ENCODE data around the gene EPHA6. TPM values are rescaled to one million over a fixed set of nuclear protein-coding genes. Genes with fewer than 3 reads are reported as not detected.

Gene EPHA6
- total and polyA plus RNA-seq, 12 donors, result 0.21 to 0.88 (median 0.59) TPM; not detected in 3

GRCh38 chr3:97235179-97235578 is 420.8 kb downstream of the EPHA6 start:
- DNase-seq (no peak), ATAC-seq (no peak)
- no peak overlapping the region for H3K4me3 ChIP-seq
- no peaks in the 10 kb centered on the region for H3K27me3 ChIP-seq
- H3K4me1 ChIP-seq, result no peaks in the 10 kb centered on the region
- no peak overlapping the region for H3K27ac ChIP-seq
- intact Hi-C loops (cut with DNase I), result no loop called here
- peaks cover 0 to 6% (median 0%) of the 10 kb centered on the region in 11 donors for H3K9me3 ChIP-seq
- H3K36me3 ChIP-seq, result no peaks in the 10 kb centered on the region
- TF ChIP-seq CTCF (IDR thresholded peaks at IDR 0.05), result no peak

DNA sequence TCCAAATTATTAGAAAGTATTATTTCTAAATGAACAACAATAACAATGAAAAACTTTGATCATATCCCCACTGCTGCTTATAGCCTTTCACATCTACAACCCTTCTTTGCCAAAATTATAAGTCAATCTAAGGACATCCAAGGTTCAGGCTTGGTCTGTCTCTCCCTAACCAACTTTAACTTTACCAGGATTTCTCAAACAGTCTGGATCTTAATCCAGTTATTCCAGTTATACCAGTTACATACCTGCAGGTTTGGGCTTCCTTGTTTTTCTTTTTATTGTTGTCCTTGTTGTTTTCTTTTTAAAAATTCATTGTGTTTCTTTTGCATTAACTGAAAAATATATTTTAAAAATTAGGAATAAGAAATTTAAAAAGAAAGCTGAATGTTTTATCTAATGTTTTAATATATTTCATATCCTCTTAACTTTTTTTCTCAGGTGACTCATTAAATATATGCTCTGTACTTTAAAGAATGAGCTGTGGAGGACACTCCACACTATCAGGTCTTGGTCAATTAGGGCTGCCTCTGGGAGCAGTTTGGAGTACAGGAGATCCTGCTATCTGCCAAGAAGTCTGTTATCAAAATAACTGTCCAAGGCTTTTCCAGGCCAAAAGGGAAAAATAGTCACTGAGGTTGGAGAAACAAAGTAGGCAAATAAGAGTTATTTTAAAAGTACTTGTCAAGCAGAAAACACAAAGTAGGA is 421.4 kb downstream of the EPHA6 start:
- intact Hi-C loops (cut with DNase I), result no loop called here
- no peak overlapping the region for H3K27ac ChIP-seq
- H3K36me3 ChIP-seq, result no peaks in the 10 kb centered on the region
- peaks cover 0 to 4% (median 0%) of the 10 kb centered on the region in 11 donors for H3K9me3 ChIP-seq
- H3K27me3 ChIP-seq, result no peaks in the 10 kb centered on the region
- no peak overlapping the region for H3K4me3 ChIP-seq
- no peak for TF ChIP-seq CTCF (IDR thresholded peaks at IDR 0.05)
- ATAC-seq (no peak), DNase-seq (no peak)
- no peaks in the 10 kb centered on the region for H3K4me1 ChIP-seq

DNA sequence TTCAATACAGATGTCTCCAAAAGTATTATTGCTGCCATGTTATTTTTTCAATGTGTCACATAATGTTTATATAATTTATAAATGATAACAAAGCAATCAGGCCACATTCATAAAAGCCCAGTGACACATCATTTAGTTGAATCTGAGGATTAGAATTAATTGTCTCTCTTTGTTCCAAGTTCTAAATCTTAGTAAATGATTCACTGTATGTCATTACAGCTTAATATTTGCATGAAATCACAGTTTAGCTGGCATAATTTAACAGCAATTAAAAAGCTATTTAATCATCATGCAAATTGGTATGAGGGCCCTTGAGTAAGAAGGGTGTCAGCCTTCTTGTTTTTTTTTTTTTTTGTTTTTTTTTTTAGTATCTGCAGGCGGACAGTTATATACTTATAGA is 427.0 kb downstream of the EPHA6 start:
- ATAC-seq (no peak), DNase-seq (no peak)
- intact Hi-C loops (cut with DNase I), result no loop called here
- Histone ChIP-seq H3K9me3 (no peaks in the 10 kb centered on the region), H3K27me3 (no peaks in the 10 kb centered on the region), H3K4me3 (no peak overlapping the region), H3K36me3 (no peaks in the 10 kb centered on the region), H3K27ac (no peak overlapping the region), H3K4me1 (no peaks in the 10 kb centered on the region)
- WGBS, 2 donors, result 81 to 88% methylated on average over 1 of the region's 1 CpG
- no peak for TF ChIP-seq CTCF (IDR thresholded peaks at IDR 0.05)

DNA sequence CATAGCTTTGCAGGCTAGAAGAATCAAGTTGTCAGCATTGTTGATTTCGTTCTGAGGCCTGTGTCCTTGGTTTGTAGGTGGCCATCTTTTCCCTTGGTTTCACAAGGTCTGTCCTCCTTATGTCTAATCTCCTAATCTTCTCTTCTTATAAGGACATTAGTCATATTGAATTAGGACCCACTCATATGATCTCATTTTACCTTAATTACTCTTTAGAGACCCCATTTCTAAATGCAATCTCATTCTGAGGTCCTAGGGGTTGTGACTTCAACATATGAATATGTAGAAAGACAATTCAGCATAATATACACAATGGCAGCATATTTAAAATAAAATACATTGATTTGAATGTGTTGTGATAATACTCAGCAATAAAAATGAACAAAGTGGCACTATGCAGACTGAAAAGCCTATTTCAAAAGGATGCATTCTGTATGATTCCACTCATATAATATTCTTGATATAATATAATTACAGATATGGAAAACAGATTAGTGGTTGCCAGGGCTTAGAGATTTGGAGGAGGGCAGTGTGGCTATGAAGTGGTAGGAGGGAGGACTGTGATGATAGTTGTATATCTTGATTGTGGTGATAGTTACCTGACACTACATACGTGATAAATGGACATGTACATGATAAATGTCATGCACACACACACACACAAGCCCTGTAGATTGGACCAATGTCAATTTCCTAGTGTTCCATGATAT is 431.0 kb downstream of the EPHA6 start:
- Histone ChIP-seq H3K4me3 (no peak overlapping the region), H3K9me3 (no peaks in the 10 kb centered on the region), H3K27me3 (no peaks in the 10 kb centered on the region), H3K27ac (no peak overlapping the region), H3K36me3 (no peaks in the 10 kb centered on the region), H3K4me1 (no peaks in the 10 kb centered on the region)
- ATAC-seq (no peak), DNase-seq (no peak)
- WGBS, 2 donors, result 61 to 65% methylated on average over 2 of the region's 2 CpGs
- no peak for TF ChIP-seq CTCF (IDR thresholded peaks at IDR 0.05)
- intact Hi-C loops (cut with DNase I), result no loop called here
